ENCODE data around the gene VWF.

GRCh38 chr12:5898874-5899273 lies 225.6 kb downstream of the VWF start:
- TF ChIP-seq, protein P1, sequence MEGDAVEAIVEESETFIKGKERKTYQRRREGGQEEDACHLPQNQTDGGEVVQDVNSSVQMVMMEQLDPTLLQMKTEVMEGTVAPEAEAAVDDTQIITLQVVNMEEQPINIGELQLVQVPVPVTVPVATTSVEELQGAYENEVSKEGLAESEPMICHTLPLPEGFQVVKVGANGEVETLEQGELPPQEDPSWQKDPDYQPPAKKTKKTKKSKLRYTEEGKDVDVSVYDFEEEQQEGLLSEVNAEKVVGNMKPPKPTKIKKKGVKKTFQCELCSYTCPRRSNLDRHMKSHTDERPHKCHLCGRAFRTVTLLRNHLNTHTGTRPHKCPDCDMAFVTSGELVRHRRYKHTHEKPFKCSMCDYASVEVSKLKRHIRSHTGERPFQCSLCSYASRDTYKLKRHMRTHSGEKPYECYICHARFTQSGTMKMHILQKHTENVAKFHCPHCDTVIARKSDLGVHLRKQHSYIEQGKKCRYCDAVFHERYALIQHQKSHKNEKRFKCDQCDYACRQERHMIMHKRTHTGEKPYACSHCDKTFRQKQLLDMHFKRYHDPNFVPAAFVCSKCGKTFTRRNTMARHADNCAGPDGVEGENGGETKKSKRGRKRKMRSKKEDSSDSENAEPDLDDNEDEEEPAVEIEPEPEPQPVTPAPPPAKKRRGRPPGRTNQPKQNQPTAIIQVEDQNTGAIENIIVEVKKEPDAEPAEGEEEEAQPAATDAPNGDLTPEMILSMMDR (IDR thresholded peaks at IDR 0.05 in 4 of 5, conservative IDR thresholded peaks at IDR 0.05 in 1 of 5), result no peak
- TF ChIP-seq POLR2A (IDR thresholded peaks at IDR 0.05), result no peak

Data from gastrocnemius medialis (tissue), 4 donors.